Uterus (tissue), 2 donors: ENCODE data around the gene RFC4.

Experiments
- POLR2A ChIP-seq, 2 donors: fragments of 450-650 bp; IDR thresholded peaks; one replicate each; pipeline ENCODE4 v1.6.1; 2016; ENCODE audit warnings: antibody characterized with exemption in 2 of 2, mild to moderate bottlenecking in 1 of 2, moderate library complexity in 1 of 2
- TF ChIP-seq, protein P1 (sequence below), 4 experiments: fragments of 200-600 bp in 2 of 4; fragments of 450-650 bp in 2 of 4; sonication (generic) in 2 of 4; IDR thresholded peaks; one replicate each; pipeline ENCODE4 v1.5.1; 2016 to 2019; ENCODE audit warnings: antibody characterized with exemption in 4 of 4, mild to moderate bottlenecking in 2 of 4, moderate library complexity in 1 of 4

DNA sequence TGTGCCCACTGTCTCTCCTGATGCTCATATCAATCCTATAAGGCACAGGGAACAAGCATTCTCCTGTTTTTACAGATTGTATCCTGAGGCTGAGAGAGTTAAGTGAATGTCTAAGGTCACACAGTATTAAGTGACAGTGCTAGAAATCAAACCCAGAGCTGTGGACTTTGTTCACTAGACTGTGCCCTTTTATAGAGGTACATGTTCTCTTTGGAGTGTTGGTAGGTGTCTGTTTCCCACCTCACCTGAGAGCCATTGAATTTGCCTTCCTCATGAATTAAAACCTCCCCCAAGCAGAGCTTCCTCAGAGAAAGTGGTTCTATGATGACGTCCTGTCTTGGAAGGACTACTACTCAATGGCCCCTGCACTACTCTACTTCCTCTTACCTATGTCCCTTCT lies 48.7 kb upstream of the RFC4 start:
- TF ChIP-seq POLR2A (IDR thresholded peaks at IDR 0.05) = no peak
- TF ChIP-seq, protein P1, sequence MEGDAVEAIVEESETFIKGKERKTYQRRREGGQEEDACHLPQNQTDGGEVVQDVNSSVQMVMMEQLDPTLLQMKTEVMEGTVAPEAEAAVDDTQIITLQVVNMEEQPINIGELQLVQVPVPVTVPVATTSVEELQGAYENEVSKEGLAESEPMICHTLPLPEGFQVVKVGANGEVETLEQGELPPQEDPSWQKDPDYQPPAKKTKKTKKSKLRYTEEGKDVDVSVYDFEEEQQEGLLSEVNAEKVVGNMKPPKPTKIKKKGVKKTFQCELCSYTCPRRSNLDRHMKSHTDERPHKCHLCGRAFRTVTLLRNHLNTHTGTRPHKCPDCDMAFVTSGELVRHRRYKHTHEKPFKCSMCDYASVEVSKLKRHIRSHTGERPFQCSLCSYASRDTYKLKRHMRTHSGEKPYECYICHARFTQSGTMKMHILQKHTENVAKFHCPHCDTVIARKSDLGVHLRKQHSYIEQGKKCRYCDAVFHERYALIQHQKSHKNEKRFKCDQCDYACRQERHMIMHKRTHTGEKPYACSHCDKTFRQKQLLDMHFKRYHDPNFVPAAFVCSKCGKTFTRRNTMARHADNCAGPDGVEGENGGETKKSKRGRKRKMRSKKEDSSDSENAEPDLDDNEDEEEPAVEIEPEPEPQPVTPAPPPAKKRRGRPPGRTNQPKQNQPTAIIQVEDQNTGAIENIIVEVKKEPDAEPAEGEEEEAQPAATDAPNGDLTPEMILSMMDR (IDR thresholded peaks at IDR 0.05) = no peak
